ENCODE data around the gene PAX2. TPM values are rescaled to one million over a fixed set of nuclear protein-coding genes. Genes with fewer than 3 reads are reported as not detected.

The PAX2 gene
- polyA plus RNA-seq, 2 of the 4 experiments (the other 2 are of a cell fraction), result 0.06 to 0.21 TPM

DNA sequence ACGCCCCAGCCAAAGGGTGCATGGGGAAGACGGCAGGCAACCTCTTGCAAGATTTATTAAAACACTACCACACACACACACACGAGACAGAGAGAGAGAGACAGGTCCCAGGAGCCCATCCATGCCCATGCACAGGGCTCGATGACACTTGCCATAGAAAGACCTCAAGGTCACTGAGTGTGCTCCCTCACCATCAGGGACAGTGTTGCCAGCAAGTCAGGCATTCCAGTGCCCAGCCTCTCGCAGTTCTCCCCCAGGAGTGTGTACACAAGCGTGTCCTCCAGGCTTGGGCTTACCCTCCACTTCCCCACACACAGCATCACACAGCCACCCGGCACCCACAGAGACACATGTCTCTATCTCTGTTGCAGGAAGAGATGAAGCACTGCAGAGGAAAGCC is 120.6 kb downstream of the PAX2 start (continued):
- TF ChIP-seq, protein P1, sequence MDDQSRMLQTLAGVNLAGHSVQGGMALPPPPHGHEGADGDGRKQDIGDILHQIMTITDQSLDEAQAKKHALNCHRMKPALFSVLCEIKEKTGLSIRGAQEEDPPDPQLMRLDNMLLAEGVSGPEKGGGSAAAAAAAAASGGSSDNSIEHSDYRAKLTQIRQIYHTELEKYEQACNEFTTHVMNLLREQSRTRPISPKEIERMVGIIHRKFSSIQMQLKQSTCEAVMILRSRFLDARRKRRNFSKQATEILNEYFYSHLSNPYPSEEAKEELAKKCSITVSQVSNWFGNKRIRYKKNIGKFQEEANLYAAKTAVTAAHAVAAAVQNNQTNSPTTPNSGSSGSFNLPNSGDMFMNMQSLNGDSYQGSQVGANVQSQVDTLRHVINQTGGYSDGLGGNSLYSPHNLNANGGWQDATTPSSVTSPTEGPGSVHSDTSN (IDR thresholded peaks at IDR 0.05), result no peak
- TF ChIP-seq EP300 (IDR thresholded peaks at IDR 0.05) (no peak), MAFK (IDR thresholded peaks at IDR 0.05; ENCODE audit: partially characterized antibody) (no peak), FOXS1 (CRISPR knock-in tag; IDR thresholded peaks at IDR 0.05) (no peak), JUNB (IDR thresholded peaks at IDR 0.05) (no peak)
- TF ChIP-seq, protein P2, sequence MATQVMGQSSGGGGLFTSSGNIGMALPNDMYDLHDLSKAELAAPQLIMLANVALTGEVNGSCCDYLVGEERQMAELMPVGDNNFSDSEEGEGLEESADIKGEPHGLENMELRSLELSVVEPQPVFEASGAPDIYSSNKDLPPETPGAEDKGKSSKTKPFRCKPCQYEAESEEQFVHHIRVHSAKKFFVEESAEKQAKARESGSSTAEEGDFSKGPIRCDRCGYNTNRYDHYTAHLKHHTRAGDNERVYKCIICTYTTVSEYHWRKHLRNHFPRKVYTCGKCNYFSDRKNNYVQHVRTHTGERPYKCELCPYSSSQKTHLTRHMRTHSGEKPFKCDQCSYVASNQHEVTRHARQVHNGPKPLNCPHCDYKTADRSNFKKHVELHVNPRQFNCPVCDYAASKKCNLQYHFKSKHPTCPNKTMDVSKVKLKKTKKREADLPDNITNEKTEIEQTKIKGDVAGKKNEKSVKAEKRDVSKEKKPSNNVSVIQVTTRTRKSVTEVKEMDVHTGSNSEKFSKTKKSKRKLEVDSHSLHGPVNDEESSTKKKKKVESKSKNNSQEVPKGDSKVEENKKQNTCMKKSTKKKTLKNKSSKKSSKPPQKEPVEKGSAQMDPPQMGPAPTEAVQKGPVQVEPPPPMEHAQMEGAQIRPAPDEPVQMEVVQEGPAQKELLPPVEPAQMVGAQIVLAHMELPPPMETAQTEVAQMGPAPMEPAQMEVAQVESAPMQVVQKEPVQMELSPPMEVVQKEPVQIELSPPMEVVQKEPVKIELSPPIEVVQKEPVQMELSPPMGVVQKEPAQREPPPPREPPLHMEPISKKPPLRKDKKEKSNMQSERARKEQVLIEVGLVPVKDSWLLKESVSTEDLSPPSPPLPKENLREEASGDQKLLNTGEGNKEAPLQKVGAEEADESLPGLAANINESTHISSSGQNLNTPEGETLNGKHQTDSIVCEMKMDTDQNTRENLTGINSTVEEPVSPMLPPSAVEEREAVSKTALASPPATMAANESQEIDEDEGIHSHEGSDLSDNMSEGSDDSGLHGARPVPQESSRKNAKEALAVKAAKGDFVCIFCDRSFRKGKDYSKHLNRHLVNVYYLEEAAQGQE (IDR thresholded peaks at IDR 0.05), result no peak
- TF ChIP-seq, protein P3, sequence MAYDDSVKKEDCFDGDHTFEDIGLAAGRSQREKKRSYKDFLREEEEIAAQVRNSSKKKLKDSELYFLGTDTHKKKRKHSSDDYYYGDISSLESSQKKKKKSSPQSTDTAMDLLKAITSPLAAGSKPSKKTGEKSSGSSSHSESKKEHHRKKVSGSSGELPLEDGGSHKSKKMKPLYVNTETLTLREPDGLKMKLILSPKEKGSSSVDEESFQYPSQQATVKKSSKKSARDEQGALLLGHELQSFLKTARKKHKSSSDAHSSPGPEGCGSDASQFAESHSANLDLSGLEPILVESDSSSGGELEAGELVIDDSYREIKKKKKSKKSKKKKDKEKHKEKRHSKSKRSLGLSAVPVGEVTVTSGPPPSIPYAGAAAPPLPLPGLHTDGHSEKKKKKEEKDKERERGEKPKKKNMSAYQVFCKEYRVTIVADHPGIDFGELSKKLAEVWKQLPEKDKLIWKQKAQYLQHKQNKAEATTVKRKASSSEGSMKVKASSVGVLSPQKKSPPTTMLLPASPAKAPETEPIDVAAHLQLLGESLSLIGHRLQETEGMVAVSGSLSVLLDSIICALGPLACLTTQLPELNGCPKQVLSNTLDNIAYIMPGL (CRISPR knock-in tag; IDR thresholded peaks at IDR 0.05; ENCODE audit: borderline replicate concordance), result no peak

DNA sequence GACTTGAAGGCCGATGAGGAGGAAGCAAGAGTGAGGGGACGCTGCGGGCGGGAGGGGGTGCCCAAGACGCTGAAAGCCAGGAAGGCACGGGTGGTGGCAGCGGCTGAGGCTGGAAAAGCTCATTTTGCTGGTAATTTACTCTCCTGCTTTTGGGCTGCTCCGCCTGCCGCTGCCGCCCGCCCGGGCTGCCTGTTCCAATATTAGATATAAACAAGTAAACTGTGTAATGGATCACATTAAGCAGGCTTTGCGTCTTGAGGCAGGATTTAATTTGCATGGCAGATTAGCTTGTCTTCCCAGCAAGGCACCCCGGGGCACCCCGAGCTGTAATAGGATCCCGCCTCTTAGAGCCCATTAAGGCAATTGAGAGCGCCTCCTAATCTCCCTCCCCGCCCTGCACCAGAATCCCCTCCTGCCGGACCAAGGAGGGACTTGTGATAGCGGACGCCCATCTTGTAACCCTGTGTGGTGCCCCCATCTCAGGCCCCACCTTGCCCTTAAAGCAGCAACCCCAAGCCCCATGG is 121.3 kb downstream of the PAX2 start:
- TF ChIP-seq KDM5A (IDR thresholded peaks at IDR 0.05) (no peak), RFX5 (IDR thresholded peaks at IDR 0.05) (no peak), POLR2A (IDR thresholded peaks at IDR 0.05; ENCODE audit: low read length) (no peak), TP53 (CRISPR knock-in tag; IDR thresholded peaks at IDR 0.05) (no peak), ZFP36 (IDR thresholded peaks at IDR 0.05; ENCODE audit: borderline replicate concordance, partially characterized antibody) (no peak), FOSB (CRISPR knock-in tag; IDR thresholded peaks at IDR 0.05) (no peak), RARB (CRISPR knock-in tag; IDR thresholded peaks at IDR 0.05) (no peak)
- TF ChIP-seq, protein P4, sequence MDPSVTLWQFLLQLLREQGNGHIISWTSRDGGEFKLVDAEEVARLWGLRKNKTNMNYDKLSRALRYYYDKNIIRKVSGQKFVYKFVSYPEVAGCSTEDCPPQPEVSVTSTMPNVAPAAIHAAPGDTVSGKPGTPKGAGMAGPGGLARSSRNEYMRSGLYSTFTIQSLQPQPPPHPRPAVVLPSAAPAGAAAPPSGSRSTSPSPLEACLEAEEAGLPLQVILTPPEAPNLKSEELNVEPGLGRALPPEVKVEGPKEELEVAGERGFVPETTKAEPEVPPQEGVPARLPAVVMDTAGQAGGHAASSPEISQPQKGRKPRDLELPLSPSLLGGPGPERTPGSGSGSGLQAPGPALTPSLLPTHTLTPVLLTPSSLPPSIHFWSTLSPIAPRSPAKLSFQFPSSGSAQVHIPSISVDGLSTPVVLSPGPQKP (IDR thresholded peaks at IDR 0.05; ENCODE audit: low read depth, low read length), result no peak
- ATAC-seq (no peak), DNase-seq (ENCODE audit: low read depth in 1 of 2, low spot score in 1 of 2) (no peak), FAIRE-seq (no peak)
- ChIA-PET POLR2A (no interaction called here), CTCF (interaction anchor here (1.1 to 6.2 kb wide), 6 partner anchors 9 to 332 kb away, joined by 3 to 34 read pairs (median 4); no protein-coding TSS in a partner anchor)
- H3K4me3 ChIP-seq, result no peak overlapping the region
- no peaks in the 10 kb centered on the region for H3K4me1 ChIP-seq
- no peak overlapping the region for H3K4me2 ChIP-seq
- H3K27ac ChIP-seq, result no peak overlapping the region
- no peaks in the 10 kb centered on the region for H3K9me3 ChIP-seq
- 63% methylated on average over 20 of the region's 21 CpGs for WGBS (ENCODE audit: missing lambda C conversion rate)

DNA sequence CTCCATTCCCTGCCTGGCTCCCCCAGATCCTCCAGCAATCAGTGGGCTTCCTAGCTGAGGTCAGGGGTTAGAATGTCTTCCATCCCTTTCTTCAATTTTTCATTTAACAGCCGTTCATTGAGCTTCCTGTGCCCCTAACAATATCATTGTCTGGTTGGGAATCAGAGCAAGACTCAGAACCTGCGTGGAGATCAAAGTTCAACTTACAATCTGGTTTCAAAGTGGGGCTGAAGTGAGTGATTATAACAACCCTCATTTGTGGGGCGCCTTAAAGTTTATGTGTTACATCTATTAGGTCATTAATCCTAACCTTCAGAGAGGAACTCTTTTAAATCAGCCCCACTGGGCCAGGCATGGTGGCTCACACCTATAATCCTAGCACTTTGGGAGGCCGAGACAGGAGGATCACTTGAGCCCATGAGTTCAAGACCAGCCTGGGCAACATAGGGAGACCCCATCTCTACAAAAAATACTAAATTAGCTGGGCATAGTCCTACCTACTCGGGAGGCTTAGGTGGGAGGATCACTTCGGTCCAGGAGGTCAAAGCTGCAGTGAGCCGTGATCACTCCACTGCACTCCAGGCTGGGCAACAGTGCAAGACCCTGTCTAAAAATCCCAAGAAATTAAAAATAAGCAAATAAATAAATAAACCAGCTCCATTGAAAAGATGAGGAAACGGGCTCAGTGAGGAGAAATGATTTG is 122.0 kb downstream of the PAX2 start:
- FAIRE-seq (no peak), ATAC-seq (no peak), DNase-seq (ENCODE audit: low read depth in 1 of 2, low spot score in 1 of 2) (no peak)
- Histone ChIP-seq H3K4me1 (peaks cover under 1% of the 10 kb centered on the region; the same call in 2 of the 3 replicates), H3K9me3 (no peaks in the 10 kb centered on the region), H3K4me3 (no peak overlapping the region), H3K4me2 (no peak overlapping the region), H3K27ac (no peak overlapping the region)
- WGBS (ENCODE audit: missing lambda C conversion rate), result 60% methylated on average over 7 of the region's 8 CpGs
- ChIA-PET CTCF (interaction anchor here (1.1 to 6.2 kb wide), 6 partner anchors 10 to 306 kb away, joined by 3 to 34 read pairs (median 5); no protein-coding TSS in a partner anchor), POLR2A (no interaction called here)
- TF ChIP-seq JUN (IDR thresholded peaks at IDR 0.05) (no peak), FOSL2 (IDR thresholded peaks at IDR 0.05) (no peak), FOSL2 (CRISPR knock-in tag; IDR thresholded peaks at IDR 0.05) (no peak), MAZ (IDR thresholded peaks at IDR 0.05; ENCODE audit: borderline replicate concordance, low read depth, low read length) (no peak)
- TF ChIP-seq, protein P5, sequence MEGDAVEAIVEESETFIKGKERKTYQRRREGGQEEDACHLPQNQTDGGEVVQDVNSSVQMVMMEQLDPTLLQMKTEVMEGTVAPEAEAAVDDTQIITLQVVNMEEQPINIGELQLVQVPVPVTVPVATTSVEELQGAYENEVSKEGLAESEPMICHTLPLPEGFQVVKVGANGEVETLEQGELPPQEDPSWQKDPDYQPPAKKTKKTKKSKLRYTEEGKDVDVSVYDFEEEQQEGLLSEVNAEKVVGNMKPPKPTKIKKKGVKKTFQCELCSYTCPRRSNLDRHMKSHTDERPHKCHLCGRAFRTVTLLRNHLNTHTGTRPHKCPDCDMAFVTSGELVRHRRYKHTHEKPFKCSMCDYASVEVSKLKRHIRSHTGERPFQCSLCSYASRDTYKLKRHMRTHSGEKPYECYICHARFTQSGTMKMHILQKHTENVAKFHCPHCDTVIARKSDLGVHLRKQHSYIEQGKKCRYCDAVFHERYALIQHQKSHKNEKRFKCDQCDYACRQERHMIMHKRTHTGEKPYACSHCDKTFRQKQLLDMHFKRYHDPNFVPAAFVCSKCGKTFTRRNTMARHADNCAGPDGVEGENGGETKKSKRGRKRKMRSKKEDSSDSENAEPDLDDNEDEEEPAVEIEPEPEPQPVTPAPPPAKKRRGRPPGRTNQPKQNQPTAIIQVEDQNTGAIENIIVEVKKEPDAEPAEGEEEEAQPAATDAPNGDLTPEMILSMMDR (IDR thresholded peaks at IDR 0.05), result no peak
- TF ChIP-seq, protein P6, sequence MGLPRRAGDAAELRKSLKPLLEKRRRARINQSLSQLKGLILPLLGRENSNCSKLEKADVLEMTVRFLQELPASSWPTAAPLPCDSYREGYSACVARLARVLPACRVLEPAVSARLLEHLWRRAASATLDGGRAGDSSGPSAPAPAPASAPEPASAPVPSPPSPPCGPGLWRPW (IDR thresholded peaks at IDR 0.05), result no peak

All from A549 (cell line).